ENCODE results near the gene ZNF518B. TPM values are rescaled to one million over a fixed set of nuclear protein-coding genes. Genes with fewer than 3 reads are reported as not detected.

The ZNF518B gene
- polyA plus RNA-seq, 1 donor from 2014 or later: 38.2 TPM

GRCh38 chr4:10496200-10496599 lies 39.0 kb upstream of the ZNF518B start:
- no peaks in the 10 kb centered on the region for H3K36me3 ChIP-seq (ENCODE audit: insufficient read depth, low read length)
- H2AFZ ChIP-seq (ENCODE audit: low read depth, low read length): no peak overlapping the region
- no peaks in the 10 kb centered on the region for H3K9me3 ChIP-seq (ENCODE audit: low read length)
- H3K79me2 ChIP-seq (replicated peaks; ENCODE audit: insufficient read depth, low read length): no peaks in the 10 kb centered on the region
- H3K27ac ChIP-seq (ENCODE audit: low read length): no peak overlapping the region
- no peaks in the 10 kb centered on the region for H3F3A ChIP-seq (ENCODE audit: insufficient read depth, low read length, poor library complexity, severe bottlenecking)
- TF ChIP-seq REST (IDR thresholded peaks at IDR 0.05; ENCODE audit: borderline replicate concordance): no peak
- TF ChIP-seq TAF1 (IDR thresholded peaks at IDR 0.05; ENCODE audit: low read depth): no peak
- no peak for TF ChIP-seq POLR2AphosphoS5 (IDR thresholded peaks at IDR 0.05)
- no peak for TF ChIP-seq EZH2 (IDR thresholded peaks at IDR 0.05; ENCODE audit: borderline replicate concordance, insufficient read depth, low read length, poor library complexity, severe bottlenecking)
- no peak for TF ChIP-seq RAD21 (conservative IDR thresholded peaks at IDR 0.05)
- no peak for TF ChIP-seq MXI1 (conservative IDR thresholded peaks at IDR 0.05; ENCODE audit: poor library complexity, severe bottlenecking)
- TF ChIP-seq EP300 (conservative IDR thresholded peaks at IDR 0.05; ENCODE audit: poor library complexity, severe bottlenecking): no peak
- no peak for TF ChIP-seq CTCF (IDR thresholded peaks at IDR 0.05; ENCODE audit: poor library complexity, severe bottlenecking)
- no peak overlapping the region for H3K4me3 ChIP-seq (ENCODE audit: low read length)
- H3K27me3 ChIP-seq (ENCODE audit: insufficient read depth, low read depth, low read length): no peaks in the 10 kb centered on the region
- no peaks in the 10 kb centered on the region for H4K20me1 ChIP-seq (ENCODE audit: insufficient read depth)
- no peak overlapping the region for H3K4me2 ChIP-seq (ENCODE audit: low read length)
- H3K9me2 ChIP-seq (ENCODE audit: insufficient read depth, low read length): no peaks in the 10 kb centered on the region
- no peak overlapping the region for H3K9ac ChIP-seq (ENCODE audit: low read length)

GRCh38 chr4:10495651-10496050 lies 38.4 kb upstream of the ZNF518B start:
- no peak for TF ChIP-seq EZH2 (IDR thresholded peaks at IDR 0.05; ENCODE audit: borderline replicate concordance, insufficient read depth, low read length, poor library complexity, severe bottlenecking)
- no peak for TF ChIP-seq SMC3 (conservative IDR thresholded peaks at IDR 0.05; ENCODE audit: poor library complexity)
- TF ChIP-seq EP300 (conservative IDR thresholded peaks at IDR 0.05; ENCODE audit: poor library complexity, severe bottlenecking): no peak
- no peak for TF ChIP-seq CTCF (IDR thresholded peaks at IDR 0.05; ENCODE audit: poor library complexity, severe bottlenecking)
- TF ChIP-seq TAF1 (IDR thresholded peaks at IDR 0.05; ENCODE audit: low read depth): no peak
- TF ChIP-seq MXI1 (conservative IDR thresholded peaks at IDR 0.05; ENCODE audit: poor library complexity, severe bottlenecking): no peak
- H3K27ac ChIP-seq (ENCODE audit: low read length): no peak overlapping the region
- no peaks in the 10 kb centered on the region for H4K20me1 ChIP-seq (ENCODE audit: insufficient read depth)
- no peaks in the 10 kb centered on the region for H3K9me2 ChIP-seq (ENCODE audit: insufficient read depth, low read length)
- no peak overlapping the region for H3K4me3 ChIP-seq (ENCODE audit: low read length)
- no peaks in the 10 kb centered on the region for H3K79me2 ChIP-seq (replicated peaks; ENCODE audit: insufficient read depth, low read length)
- H3F3A ChIP-seq (ENCODE audit: insufficient read depth, low read length, poor library complexity, severe bottlenecking): no peaks in the 10 kb centered on the region
- no peaks in the 10 kb centered on the region for H3K27me3 ChIP-seq (ENCODE audit: insufficient read depth, low read depth, low read length)
- H3K9me3 ChIP-seq (ENCODE audit: low read length): no peaks in the 10 kb centered on the region
- no peaks in the 10 kb centered on the region for H3K36me3 ChIP-seq (ENCODE audit: insufficient read depth, low read length)
- no peak overlapping the region for H3K9ac ChIP-seq (ENCODE audit: low read length)
- H2AFZ ChIP-seq (ENCODE audit: low read depth, low read length): no peak overlapping the region
- no peak overlapping the region for H3K4me2 ChIP-seq (ENCODE audit: low read length)
